Endothelial cell of umbilical vein (primary cell): ENCODE measurements around the gene OR10P1.

Experiments
- CTCF ChIP-seq, 2 donors: IDR thresholded peaks; 1 replicate in 1 of 2; 2 replicates in 1 of 2; pipeline ENCODE4 v1.5.1; 2011; ENCODE audit warnings: low read length in 2 of 2, mild to moderate bottlenecking in 2 of 2, moderate library complexity in 2 of 2, control low read depth in 1 of 2, inconsistent platforms in 1 of 2, low read depth in 1 of 2; ENCODE audit not compliant: insufficient read depth in 1 of 2; ENCODE audit errors: extremely low read depth in 1 of 2
- EZH2 ChIP-seq: IDR thresholded peaks from 2 replicates; pipeline ENCODE4 v1.6.1; 2012; ENCODE audit warnings: borderline replicate concordance, low read depth, mild to moderate bottlenecking, moderate library complexity, low read length, inconsistent platforms; ENCODE audit not compliant: severe bottlenecking
- FOS ChIP-seq: IDR thresholded peaks from 2 replicates; pipeline ENCODE4 v1.6.1; 2011; ENCODE audit warnings: mild to moderate bottlenecking, low read length, moderate library complexity, borderline replicate concordance; ENCODE audit not compliant: insufficient read depth
- JUN ChIP-seq: IDR thresholded peaks from 2 replicates; pipeline ENCODE4 v1.6.1; 2011; ENCODE audit warnings: borderline replicate concordance, low read depth; ENCODE audit not compliant: insufficient read length, insufficient read depth
- MYC ChIP-seq: IDR thresholded peaks from one replicate; pipeline ENCODE4 v1.6.1; 2011; ENCODE audit warnings: mild to moderate bottlenecking, low read depth, low read length
- POLR2A ChIP-seq: IDR thresholded peaks from 2 replicates; pipeline ENCODE4 v1.6.1; 2012; ENCODE audit warnings: low read depth, mild to moderate bottlenecking, control low read depth, low read length
- POLR2AphosphoS5 ChIP-seq: IDR thresholded peaks from 2 replicates; pipeline ENCODE4 v1.6.1; 2012; ENCODE audit warnings: low read depth, mild to moderate bottlenecking, control low read depth, low read length, moderate library complexity; ENCODE audit not compliant: insufficient read depth
- TF ChIP-seq, protein P1 (sequence below): IDR thresholded peaks from 2 replicates; pipeline ENCODE4 v1.6.1; 2011; ENCODE audit not compliant: insufficient read depth, insufficient read length

- TF ChIP-seq CTCF (IDR thresholded peaks at IDR 0.05; ENCODE audit: extremely low read depth in 1 of 2, insufficient read depth in 1 of 2, low read depth in 1 of 2, low read length in 2 of 2) (no peak), POLR2A (no peak), POLR2AphosphoS5 (no peak), EZH2 (no peak), FOS (no peak), JUN (no peak), MYC (no peak)
- TF ChIP-seq, protein P1, sequence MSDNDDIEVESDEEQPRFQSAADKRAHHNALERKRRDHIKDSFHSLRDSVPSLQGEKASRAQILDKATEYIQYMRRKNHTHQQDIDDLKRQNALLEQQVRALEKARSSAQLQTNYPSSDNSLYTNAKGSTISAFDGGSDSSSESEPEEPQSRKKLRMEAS = no peak
Measured at GRCh38 chr12:55642669-55643068, 6.0 kb downstream of the OR10P1 start.
